Cardiac septum (tissue), 1 donor: ENCODE measurements around the gene FRG2. TPM values are rescaled to one million over a fixed set of nuclear protein-coding genes. Genes with fewer than 3 reads are reported as not detected.
A peak's percentile ranks its signal among the peaks of the same experiment; 100 is the strongest.
"Not testable (repeated sequence)": the region's sequence is repeated elsewhere in the genome, so short reads cannot be mapped to it uniquely, and the experiment has no call there.

Source experiments
- DNase-seq: peaks from one replicate; pipeline ENCODE4 v3.0.0-alpha.2; 2020; ENCODE audit warnings: low spot score
- intact Hi-C: fragments of 100-400 bp; cut with DNase I; formaldehyde crosslinking; loops from one replicate; pipeline ENCODE4 v1.14.0; 2022
- long read RNA-seq: library from polyadenylated mRNA; unstranded; transcript quantifications from one replicate; pipeline ENCODE4 v2.0.0, GENCODE V29; 2021
- total RNA-seq: library from RNA; stranded (reverse); fragmentation: NEBNext Ultra II Directional; extraction: Animal tissue kit (Norgen Biotek cat#: 25700); gene quantifications from one replicate; pipeline ENCODE4 v1.2.1, GENCODE V29; 2021
- donor health status: DM: no; HTN: no; CAD: no.

Gene FRG2
- total RNA-seq, result not detected
- long read RNA-seq, result 0 reads

DNA sequence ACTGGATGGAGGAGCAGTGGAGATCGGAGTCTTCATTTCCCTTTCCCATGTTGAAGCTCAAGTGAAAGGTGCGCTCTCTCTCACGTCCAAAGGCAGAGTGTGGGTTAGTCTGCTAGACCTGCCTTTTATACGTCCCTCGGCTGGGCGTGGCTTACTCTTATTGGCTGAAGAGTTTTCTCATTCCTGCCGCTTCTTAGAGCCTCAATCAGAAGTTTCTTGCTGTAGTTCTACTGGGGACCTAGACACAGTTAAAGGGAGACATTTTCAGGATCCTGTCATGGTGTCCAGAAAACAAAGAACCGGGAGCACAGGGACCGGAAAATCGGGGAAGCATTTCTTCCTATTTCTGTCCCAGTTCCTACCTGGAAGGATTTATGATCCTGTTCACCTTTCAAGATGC lies at the start of gene FRG2:
TSS of gene FRG2 (minus strand) at position 101 of the 400 bp plus-strand sequence. CDS start at position 49, 52 bp downstream.
- intact Hi-C loops, DNase-seq: not testable (repeated sequence)

DNA sequence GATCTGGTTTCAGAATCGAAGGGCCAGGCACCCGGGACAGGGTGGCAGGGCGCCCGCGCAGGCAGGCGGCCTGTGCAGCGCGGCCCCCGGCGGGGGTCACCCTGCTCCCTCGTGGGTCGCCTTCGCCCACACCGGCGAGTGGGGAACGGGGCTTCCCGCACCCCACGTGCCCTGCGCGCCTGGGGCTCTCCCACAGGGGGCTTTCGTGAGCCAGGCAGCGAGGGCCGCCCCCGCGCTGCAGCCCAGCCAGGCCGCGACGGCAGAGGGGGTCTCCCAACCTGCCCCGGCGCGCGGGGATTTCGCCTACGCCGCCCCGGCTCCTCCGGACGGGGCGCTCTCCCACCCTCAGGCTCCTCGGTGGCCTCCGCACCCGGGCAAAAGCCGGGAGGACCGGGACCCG lies 41.3 kb upstream of the FRG2 start:
- DNase-seq, intact Hi-C loops: not testable (repeated sequence)

DNA sequence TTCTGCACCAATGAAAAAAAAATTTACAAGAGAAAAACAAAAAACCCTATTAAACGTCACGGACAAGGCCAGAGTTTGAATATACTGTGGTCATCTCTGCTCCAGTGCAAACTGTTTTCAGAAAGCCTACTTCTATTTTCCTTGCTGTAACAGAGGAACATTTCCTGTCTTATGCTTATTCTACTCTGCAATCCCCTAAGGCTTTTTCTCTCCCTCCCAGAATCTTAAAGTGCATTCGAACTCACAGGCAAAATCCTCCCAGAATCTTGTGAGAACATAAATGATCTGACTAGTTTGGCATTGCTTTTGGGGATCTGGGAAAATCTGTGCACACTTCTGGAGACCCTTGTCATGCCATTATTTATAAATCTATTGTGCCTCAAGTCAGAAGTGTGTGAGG lies 37.7 kb upstream of the FRG2 start:
- intact Hi-C loops, DNase-seq: not testable (repeated sequence)

DNA sequence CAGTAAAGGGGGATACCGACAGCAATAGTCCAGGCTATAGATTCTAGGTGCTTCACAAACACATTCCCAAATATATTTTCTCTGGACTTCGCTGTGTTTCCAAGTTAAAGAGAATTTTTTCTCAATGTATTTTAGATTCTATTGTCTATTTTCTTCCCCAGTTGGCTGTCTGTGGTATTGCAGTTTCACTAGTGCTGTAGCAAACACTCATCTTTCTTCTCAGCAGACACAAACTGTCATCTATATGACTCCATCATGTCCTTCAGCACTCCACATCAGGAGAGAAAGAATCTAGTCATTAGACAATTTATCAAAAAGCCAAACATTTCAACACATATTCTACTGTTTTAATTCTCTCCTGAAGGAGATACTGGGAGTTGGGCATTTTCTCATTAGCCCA lies 37.3 kb upstream of the FRG2 start, which contains the start of gene DBET:
TSS of gene DBET (plus strand) at position 161 of the 400 bp plus-strand sequence.
- DNase-seq, intact Hi-C loops: not testable (repeated sequence)

DNA sequence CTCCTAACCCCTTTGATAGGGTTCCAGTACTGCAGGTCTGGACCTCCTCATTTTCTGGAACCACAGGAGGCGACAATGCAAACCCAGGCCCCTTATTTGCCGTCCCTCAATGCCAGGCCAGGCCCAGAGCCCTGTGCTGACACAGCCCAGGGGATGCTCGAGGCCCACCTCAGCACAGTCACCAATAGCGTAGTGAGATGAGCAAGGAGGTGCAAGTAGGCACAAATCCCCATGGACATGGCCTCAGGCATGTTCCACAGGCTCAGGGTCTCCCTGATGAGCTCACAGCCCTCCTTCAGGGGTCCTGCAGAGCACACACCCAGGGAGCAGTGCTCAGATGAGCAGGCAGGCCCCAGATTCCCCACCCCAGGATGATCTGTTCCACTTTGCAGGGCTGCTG lies 31.9 kb upstream of the FRG2 start:
- DNase-seq, intact Hi-C loops: not testable (repeated sequence)

DNA sequence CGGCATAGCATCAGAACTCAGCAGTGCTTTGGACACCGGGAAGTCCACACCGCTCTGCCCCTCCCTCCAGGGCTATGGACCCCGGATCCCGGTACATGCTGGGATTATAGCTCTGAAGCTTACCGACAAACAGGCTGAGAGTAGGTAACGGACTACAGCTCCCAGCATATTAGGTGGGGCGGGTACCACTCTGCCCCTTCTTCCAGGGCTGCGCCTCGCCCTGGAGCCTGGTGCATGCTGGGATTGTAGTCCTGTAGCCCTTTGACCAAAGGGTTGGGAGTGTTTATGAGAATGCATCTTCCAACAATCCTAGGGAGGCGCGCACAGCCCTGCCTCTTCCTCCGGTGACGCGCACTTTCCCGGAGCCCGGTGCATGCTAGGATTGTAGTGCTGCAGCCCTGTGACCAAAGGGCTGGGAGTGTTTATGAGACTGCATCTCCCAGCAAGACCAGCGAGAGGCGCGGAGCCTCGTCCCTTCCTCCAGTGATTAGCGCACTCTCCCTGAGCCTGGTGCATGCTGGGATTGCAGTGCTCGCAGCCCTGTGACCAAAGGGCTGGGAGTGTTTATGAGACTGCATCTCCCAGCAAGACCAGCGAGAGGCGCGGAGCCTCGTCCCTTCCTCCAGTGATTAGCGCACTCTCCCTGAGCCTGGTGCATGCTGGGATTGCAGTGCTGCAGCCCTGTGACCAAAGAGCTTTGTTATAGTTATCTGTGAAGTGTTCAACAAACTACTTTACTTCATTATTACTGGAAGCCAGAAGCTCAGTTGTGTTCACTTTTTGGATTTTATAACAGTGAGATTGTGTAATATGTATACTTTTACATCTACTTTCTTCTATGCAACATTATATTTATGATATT lies 22.6 kb upstream of the FRG2 start:
- intact Hi-C loops, DNase-seq: not testable (repeated sequence)

DNA sequence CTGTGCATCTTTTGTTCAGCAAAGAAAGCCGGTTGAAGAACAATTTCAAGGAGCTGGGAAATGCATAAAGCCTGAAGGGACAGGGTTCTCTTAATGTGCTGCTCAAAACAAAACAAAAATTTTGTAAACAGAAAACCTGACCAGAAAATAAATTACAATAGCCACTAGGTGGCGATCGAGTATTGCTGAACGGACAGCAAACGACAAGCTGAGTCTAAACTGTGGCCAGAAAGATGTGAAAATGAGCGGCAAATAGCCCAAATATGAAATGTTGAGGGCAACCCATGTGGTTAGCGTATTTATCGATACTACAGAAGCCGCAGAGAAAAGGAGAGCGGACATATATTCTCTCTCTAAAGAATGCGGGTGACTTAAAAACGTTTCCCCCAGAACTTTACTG lies 20.6 kb upstream of the FRG2 start:
- DNase-seq, intact Hi-C loops: not testable (repeated sequence)

DNA sequence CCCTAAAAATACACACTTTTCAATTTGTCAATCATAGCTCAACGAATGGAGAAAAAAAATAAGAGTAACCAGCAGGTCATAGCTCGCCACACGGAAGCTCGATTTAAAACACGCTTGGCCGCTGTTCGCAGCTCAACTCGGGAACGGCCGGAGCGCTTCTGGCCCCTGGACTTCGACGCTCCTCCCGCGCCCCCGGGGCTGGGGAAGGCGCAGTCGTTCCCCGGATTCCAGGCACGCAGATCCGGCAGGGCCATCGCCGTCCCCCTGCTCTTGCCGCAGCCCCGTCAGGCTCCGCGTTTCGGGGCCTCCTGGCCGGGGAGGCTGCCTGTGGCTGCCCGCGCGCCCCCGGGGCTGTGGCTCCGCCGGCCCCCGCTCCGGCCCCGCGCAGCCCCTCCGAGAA lies 13.8 kb upstream of the FRG2 start:
- DNase-seq, intact Hi-C loops: not testable (repeated sequence)

DNA sequence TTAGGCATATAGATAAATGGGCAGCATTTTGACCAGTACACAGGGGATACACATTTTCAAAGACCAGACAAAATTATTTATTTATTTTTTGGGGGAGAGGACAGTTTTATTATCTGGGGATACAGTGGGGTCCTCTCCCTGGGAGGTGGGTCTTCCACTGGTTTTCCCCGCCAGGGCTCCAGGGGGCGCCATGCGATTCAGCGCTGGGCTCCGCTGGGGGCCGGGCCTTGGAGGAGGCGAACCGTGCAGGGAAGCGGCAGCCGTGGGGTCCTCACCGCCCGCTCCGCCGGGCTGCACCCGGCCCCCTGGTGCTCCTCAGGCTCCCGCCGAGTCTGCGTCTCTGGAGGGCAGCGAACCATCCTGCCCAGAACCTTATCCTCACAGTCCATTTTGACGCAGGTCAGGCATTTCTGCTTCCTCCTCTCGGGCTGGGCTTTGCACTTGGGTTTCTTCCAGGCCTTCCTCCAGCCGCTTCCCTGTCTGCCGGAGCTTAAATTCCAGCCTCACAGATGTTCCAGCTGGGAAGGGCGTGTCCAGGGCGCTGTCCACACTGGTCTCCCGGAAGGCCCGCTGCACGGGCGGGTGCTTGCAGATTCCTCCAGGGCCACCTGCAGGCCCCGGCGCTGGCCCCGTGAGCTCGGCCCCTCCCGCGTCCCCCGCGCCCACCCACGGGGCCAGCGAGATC lies 10.8 kb upstream of the FRG2 start:
- intact Hi-C loops, result not testable (repeated sequence)

DNA sequence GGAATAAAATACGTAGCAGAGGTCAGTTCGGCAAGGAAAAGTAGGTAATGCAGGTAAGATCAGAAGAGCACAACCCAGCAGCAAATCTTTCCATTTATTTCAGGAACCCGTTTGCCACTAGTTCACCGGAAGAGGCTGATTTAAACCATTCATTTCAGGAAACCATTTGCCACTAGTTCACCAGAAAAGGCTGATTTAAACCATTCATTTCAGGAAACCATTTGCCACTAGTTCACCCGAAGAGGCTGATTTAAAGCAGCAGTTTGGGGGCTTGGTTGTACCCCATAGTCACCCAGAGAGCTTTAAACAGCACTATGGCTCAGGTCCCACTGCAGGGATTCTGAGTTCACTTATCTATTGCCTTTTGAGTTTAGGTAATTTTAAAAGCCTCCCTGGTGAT lies 4.2 kb upstream of the FRG2 start:
- intact Hi-C loops, DNase-seq: not testable (repeated sequence)

More for the DNA sequence above, 10.8 kb upstream of the FRG2 start:
- not testable (repeated sequence) for DNase-seq

DNA sequence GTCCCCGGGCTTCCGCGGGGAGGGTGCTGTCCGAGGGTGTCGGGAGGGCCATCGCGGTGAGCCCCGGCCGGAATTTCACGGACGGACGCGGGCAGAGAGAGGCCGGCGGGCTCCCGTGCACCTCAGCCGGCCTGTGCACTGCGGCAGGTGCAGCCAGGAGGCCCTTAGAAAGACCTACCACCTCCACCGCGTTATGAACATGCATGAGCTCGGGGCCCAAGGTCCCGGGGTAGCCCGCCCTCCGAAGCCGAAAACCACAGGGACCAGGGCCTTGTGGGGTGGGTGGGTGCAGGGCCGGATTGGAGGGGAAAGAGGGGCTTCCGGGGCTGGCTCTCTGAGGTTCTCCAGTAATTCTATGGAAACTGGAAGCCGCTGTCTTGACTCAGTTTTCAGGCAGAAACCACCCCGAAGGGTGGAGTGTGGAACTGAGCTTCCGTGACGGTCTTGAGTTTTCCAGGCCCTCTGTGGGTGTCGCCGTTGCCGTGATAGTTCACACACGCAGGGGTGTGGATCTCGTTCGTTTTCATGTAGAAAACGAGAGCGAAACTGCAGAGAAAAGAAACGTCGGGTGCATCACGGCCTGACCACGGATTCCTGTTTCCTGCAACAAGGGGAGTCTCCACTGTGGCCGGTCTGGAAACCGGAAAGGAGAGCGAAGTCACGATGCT lies 4.3 kb downstream of the FRG2 start:
- intact Hi-C loops, DNase-seq: not testable (repeated sequence)

DNA sequence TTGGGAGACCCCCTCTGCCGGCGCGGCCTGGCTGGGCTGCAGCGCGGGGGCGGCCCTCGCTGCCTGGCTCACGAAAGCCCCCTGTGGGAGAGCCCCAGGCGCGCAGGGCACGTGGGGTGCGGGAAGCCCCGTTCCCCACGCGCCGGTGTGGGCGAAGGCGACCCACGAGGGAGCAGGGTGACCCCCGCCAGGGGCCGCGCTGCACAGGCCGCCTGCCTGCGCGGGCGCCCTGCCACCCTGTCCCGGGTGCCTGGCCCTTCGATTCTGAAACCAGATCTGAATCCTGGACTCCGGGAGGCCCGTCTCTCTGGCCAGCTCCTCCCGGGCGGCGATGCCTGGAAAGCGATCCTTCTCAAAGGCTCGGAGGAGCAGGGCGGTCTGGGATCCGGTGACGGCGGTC lies 5.1 kb downstream of the FRG2 start:
- DNase-seq, intact Hi-C loops: not testable (repeated sequence)

DNA sequence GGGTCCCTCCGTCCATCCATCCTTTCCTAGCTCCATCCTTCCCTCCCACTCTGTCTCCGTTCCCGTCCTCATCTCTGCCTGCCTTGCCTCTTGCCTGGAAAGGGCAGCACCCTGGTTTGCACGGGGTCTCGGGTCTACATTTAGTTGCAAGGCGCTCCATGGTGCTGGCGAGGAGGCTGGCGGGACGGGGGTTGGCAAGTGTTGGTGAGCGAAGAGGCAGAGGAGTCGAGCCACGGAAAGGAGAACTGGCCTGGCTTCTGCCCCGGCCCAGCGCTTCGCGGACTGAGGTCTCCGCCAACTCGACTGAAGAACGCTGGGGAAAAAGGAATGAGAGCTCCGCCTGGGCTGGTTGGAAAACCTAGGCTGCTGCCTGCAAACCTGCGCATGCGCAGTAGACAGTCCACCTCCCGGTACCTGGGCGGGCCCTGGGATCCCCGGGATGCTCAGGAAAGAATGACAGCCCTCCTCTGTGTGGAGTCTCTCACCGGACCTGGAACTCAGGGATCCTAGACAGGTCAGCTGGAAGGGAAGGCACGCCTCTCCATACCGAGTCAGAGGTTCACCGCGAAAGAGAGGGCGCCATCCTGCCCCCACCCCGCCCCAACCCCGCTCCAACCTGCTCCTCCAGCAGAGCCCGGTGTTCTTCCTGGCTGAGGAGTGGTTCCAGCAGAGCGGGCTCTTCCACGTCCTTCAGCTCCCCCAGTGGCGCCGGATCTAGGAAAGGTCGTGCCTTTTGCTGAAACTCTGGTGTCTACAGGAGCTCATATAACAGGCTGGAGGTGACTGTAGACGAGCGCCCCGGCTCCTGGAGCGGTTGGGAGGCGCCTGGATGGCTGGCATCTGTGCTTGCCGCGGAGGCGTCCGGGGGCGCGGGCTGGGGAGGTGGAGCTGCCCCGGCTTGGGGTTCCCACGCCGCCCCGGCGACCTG lies 6.0 kb downstream of the FRG2 start:
- peak; percentile 74 for DNase-seq
- intact Hi-C loops, result no loop called here

DNA sequence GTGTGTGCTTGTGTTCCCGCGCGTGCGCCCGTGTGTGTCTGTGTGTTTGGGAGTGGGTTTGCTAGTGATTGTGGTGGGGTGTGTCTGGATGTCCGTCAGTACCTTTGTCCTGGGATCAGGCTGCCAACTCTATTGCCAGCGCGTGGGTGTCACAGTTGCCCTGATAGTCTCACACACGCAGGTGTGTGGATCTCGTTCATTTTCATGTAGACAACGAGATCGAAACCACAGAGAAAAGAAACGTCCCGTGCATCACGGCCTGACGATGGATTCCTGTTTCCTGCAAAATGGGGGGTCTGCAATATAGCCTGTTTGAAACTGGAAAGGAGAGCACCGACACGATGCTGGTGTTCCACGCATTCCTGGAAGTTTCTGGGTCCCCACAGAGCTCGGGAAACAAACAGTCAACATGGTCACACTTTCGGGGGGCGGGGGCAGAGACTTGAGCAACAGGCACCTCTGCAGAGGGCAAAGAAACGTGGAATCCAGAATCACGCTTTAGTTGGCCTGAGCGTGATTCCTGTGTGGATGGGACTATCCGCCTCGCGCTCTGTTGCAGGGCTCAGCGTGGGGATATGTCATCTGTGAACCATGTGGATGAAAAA lies 7.1 kb downstream of the FRG2 start:
- DNase-seq, intact Hi-C loops: not testable (repeated sequence)

DNA sequence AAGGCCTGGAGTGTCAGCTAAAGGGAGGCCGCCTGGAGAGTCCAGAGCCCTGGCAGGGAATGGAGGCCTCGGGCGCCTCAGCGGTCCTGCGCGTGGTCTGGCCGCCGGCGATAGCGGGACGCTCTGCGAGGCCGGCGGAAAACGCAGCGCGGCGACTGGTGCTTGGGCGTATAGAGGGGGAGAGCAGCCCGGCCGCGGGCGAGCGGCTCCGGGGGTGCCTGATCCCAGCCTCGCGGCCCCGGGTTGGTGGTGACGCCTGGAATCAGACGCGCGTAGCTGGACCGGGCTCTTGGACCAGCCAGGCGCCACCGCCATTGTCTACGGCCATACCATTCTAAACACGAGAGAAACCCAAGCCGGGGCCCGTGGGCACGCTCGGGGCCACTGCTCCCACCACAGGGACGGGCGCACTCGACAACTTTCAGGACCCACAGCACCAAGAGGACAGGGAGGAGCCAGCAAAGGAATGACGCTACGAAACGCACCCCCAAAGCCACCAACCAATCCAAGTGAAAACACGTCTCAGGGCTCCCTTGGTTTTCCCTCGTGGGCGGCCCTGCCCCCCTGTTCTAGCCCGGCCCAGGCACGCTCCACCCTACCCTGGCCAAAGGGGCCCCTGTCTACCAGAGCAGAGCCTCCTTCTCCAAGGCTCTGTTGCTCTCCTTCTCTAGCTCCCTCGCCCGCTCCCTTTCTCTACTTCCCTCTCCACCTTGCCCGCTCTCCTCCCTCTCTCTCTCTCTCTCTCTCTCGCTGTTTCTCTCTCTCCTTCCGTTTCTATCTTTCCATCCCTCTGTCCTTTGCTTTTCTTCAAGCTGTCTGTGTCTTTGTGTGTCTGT lies 7.8 kb downstream of the FRG2 start:
- intact Hi-C loops, result no loop called here
- no peak for DNase-seq

DNA sequence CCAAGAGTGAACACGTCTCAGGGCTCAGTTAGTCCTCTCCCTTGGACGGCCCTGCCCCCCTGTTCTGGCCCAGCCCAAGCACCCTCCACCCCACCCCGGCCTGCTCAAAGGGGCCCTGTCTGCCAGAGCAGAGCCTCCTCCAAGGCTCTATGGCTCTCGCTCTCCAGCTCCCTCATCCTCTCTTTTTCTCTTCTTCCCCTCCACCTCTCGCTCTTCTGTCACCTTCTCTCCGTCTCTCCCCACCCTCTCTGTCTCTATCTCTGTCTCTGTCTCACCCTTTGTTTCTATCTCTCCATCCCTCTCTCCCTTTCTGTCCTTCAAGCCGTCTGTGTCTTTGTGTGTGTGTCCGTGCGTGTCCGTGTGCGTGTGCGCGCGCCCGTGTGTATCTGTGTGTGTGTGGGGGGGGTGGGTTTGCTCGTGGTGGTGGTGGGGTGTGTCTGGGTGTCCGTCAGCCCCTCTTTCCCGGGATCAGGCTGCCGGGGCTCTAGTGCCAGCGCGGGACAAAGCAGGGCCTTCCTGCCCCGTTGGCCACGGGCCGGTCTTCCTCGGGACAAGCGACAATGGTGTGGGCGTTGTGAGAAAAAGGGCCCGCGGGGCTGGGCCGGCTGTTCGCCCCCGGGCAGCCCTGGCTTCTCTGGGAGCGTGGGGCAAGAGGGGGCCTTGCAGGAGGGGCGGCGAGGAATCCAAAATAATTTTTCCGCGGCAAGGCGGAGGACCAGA lies 8.7 kb downstream of the FRG2 start:
- intact Hi-C loops, result no loop called here
- DNase-seq, result no peak
